Astrocyte (in vitro differentiated cells and primary cell): Measurements from ENCODE around the gene PHETA2.
"Not testable (repeated sequence)": the region's sequence is repeated elsewhere in the genome, so short reads cannot be mapped to it uniquely, and the experiment has no call there.

Experiments
- CTCF ChIP-seq: IDR thresholded peaks from 2 replicates; pipeline ENCODE4 v1.5.1; 2011; ENCODE audit warnings: low read depth, mild to moderate bottlenecking, inconsistent platforms, low read length, moderate library complexity; ENCODE audit not compliant: insufficient read depth
- EZH2 ChIP-seq: IDR thresholded peaks from 2 replicates; pipeline ENCODE4 v1.6.1; 2012; ENCODE audit warnings: mild to moderate bottlenecking, low read length, inconsistent platforms; ENCODE audit not compliant: insufficient read depth

DNA sequence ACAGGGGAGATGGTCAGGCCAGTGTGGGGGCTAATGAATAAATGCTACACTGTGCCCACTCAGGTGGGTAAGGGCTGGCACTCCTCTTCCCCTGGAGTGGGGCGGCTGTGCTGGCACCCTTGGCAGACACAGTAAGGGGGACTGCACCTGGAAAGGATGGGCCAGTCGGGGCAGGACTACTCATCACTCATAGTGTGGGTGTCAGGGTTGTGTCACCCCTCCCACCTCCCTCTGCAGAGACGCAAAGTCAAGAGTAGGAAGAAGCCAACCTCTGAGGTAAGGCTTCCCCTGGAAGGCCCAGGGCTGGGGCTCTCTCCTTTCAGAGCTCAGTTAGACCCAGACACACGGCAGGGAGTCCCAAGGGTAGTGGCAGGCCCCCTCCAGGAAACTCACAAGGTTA lies 49.5 kb downstream of the PHETA2 start:
- not testable (repeated sequence) for TF ChIP-seq CTCF, EZH2
